SW 1271 (cell line): ENCODE results near the gene PRR23E.

Experiments
- DNase-seq, 2 experiments: peaks; one replicate each; lab custom pipeline; 2025; lab: John Stamatoyannopoulos, UW

PRR23E gene, protein sequence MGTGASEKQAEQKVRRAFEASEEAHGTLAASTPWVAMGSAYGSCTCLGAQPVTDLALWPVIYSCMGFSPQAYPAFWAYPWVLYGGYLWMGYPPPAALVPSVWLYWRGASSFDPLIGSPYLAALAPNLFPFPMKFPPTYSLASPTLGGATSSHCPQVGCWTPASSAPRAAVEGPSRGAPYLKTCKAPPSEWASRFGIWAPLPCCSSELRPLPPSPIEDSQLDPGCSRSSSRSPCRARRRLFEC

DNA sequence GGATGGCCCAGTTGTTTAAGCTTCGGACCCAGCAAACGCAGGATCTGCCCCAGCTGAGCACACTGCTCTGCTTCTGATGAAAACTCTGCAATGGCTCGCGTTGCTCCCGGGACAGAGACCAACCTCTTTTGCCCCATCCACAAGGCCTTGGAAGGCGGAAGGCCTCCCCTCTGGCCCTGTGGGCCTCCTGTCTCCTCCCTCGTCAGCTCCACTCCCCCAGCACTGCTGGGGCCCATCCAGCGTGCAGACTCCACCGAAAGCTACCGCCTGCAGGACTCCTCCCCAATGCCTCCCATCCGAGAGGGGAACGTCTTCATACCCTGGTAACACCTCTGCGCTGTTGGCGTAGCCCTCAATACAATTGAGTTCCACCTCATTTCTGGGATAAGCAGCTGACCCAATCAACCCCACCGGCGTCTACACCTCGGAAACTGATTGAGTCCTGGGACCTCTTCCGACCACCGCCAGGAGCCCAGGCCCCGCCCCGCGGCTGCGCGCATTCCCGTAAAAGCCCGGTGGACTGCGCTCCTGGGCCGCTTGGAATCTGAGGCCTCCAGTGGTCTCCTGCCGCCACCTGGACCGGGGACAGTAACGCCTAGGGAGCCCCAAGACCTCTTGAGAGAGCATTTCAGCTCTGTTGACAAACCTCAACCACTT is at the start of gene PRR23E:
PRR23E (plus strand) TSS at position 556 of the 657 bp plus-strand sequence. CDS start 3,555 bp downstream, outside the sequence.
- DNase-seq, result no peak

DNA sequence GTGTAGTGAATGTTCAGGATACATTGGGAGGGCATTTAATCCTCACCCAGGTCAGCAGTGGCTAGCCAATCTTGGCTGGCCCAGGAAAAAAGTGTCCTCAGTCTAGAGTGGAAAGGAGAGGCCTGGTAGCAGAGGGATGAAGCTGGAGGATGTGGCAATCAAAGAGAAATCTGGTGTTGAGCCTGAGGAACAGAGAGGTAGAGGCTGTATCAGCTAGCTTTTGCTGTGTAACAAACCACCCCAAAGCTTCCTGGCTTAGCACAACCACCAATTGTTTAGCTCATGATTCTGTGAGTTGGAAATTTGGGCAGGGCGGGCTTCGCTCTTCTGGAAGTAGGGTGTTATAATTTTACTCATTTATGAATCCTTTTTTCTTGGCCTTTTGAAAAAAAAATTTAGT is 49.8 kb upstream of the PRR23E start:
- no peak for DNase-seq

DNA sequence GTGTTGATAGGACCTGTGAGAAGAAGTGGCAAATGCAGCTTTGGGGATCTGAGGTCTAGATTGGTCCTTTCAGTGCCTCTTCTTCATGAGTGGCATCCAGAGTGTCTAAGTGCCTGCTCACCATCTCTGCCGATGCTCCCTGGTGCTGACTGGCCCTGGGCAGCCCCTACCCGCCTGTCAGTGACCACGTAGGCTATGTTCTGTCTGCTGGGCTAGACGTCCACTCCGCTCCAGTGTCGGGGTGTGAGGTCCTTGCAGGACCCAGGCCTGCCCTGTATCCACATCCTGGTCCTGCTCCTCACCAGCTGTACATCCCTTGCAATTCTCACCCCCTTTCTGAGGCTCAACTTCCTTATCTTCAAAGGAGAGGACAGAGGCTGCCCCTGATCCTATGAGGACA is 48.3 kb upstream of the PRR23E start:
- DNase-seq, result no peak

DNA sequence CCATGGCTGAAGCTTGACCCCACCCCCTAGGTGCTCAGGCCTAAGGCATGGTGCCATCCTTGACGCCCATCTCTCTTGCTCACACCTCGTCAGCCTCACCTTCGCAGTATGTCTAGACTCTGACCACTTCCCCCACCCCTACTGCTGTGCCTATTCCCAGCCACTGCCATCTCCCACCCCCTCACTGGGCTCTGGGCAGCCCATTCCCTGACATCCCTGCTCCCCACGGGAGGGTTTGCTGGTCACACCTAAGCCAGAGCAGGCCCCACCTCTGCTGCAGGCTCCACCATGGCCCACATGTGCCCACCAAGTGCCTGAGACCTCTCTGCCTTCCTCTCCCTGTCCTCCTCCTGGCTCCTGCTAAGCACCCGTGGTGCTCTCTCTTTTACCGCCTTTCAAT is 47.7 kb upstream of the PRR23E start:
- no peak for DNase-seq

DNA sequence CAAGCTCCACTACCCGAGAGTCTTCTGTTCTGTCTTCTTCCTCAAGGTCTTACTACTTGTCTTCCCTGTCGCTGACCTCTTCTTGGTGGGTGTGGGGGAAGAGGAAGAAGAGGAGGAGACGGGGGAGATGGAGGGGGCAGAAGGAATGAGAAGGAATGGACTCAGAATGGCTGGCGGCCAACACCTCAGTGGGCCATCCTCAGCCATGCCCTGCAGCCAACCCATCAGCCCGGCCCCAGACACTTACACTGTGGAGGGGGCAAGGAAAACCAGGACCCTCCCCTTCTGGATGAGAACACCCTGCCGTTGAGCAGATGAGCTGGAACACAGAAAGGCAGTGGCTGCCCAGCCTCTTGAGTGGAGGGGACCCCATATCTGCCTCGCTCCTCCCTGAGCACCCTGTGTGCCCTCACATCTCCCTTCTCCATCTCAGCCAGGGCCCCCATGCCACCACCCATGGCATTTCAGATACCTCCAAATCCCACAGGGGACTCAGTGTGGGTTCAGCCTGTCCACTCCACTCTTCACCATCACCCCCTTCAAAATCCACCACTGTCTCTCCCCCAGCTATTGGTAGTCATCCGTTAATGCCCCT is 45.5 kb upstream of the PRR23E start:
- DNase-seq, result no peak

DNA sequence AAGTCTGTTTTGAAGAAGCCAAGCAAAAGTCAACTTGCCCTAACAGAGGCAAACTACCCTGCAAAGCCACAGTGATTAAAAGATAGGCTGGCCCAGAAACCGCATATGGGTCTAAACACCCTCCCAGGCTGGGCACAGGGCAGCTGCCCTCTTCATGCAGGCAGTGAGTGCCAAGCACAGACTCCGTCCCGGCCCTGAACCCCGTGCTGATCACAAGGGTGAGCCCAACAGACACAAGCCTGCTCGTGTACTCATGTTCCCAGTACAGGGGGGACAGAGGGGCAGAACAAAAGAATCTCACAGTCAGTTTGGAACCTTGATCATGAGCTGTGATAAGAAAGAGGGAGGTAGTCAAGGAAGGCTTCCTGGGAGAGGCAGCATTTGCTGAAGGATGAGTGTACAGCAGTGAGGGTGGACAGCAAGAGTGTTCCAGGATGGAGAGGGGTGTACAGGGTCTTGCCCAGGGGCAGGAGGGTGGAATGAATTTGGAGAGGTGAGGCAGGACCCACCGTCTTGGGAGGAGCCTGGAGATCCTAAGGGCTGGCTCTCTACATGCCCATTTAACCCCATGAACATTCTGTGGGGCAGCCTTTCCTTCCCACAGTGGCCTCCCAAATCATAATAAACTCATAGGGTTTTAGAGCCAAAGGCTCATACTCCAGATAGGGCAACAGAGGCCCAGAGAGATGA is 43.2 kb upstream of the PRR23E start:
- DNase-seq, result no peak

DNA sequence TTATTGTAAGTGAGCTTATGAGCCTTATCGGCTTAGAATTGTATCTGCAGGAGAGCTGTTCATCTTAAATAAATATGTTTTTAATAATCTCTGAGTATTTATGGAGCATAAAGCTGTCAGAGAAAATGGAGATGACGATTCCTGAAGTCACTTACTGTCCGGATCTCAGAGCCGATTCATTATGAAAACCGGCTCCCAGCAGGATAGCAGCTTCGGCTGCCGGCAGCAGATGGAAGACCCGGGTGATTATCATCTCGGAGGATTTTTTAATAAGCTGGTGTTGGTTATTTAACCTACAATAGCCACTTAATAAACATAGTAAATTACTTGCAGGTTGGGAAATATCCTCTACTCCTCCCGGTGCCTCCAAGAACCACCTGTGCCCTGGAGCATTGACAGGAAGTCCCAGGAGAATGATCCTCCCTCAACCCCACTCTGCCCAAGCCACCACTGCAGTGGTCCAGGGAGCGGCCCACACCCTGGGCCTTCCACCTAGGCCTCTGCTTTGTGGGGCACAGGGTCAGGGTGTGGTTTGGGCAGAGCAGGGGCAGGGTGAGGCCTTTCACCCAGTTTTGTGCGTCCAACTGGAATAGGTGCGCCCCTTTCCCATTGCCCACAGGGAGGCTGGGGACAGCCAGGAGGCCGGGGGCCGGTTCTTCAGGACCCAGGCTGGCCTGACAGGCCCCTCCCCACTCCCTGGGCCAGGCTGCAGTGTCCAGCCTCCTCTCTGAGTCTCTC is 42.2 kb upstream of the PRR23E start:
- DNase-seq, result no peak

DNA sequence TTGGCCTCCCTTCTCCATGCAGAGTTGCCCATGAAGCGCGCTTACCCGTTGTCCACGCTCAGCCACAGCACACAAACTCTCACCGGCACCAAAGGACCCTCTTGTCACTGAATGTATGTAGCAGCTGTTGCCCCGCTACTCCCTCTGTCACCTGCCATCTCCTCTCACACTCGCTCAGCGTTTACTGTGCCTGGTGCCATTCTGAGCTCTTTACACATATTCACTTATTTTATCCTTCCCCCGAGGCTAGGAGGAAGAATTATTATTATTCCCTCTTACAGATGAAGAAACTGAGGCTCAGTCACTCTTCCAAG is 41.7 kb upstream of the PRR23E start:
- no peak for DNase-seq

DNA sequence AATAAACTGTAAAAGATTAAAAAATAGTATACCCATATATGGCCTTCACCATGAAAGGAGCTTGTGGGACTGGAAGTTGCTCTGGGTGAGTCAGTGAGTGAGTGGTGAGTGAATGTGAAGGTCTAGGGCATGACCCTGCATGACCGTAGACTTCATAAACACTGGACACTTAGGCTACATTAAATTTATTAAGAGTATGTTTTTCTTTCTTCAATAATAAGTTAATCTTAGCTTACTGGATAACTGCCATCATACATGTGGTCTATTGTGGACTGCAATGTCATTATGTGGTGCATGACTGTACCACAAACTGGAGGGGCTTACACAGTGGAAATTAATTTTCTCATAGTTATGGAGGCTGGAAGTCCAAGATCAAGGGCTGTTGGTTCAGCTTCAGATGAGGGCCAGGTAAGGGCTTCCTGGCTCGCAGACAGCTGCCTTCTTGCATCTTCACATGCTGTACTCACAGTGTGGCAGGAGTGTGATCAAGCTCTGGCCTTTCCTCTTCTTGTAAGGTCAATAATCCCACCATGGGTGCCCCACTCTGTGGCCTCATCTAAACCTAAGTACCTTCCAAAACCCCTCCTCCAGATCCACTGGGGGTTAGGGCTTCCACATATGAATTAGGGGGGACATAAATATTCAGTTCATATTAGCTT is 40.8 kb upstream of the PRR23E start:
- DNase-seq, result no peak

DNA sequence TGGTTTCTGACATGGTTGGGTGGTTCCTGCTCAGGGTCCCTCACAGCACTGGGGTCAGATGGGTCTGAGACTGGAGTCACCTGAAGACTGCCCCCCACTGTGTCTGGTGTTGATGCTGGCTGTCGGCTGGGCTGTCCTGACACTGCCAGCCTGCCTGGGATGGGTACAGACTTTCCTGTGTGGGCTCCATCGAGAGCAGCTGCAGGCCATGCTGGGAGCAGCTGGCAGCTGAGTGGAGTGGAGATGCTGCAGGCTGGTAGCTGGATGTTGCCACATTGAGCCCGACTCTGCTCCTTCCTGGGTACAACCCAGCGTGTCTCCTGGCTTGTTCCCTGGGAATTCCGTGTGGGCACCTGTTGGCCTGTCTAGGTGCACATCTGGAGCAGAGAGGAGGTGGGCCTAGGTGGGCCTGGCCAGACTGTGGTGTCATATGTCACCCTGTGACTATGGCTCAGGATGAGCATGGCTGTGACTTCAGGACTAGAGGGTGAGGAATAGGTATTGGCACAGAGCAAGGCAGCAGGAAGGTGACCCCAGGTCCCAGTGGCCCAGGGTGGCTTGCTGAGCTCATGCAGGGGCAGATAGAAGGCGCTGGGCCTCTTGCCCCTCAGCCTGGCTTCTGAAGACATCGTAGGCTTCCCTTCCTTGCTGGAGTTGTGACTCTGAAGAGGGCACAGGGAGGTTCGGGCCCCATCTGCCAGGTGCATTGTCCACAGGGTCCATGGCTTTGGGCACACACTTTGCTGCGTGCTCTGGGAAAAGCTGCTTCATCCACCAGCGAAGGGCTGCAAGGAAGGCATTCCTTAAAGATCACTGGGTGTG is 40.0 kb upstream of the PRR23E start:
- DNase-seq, result no peak

DNA sequence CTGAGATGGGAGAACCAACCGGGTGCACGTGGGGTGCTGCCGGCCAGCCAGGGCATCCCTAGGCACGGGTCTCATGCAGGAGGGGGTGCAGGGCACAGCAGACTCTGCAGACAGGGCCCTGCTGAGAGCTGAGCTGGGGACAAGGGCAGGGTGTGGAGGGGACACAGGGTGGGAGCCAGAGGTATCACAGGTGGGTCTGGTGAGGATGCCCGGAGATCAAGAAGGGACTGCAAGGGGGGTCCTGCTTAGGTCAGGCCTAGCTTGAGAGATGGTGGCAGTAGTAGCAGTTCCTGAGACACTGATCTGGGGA is 39.5 kb upstream of the PRR23E start:
- DNase-seq, result no peak

DNA sequence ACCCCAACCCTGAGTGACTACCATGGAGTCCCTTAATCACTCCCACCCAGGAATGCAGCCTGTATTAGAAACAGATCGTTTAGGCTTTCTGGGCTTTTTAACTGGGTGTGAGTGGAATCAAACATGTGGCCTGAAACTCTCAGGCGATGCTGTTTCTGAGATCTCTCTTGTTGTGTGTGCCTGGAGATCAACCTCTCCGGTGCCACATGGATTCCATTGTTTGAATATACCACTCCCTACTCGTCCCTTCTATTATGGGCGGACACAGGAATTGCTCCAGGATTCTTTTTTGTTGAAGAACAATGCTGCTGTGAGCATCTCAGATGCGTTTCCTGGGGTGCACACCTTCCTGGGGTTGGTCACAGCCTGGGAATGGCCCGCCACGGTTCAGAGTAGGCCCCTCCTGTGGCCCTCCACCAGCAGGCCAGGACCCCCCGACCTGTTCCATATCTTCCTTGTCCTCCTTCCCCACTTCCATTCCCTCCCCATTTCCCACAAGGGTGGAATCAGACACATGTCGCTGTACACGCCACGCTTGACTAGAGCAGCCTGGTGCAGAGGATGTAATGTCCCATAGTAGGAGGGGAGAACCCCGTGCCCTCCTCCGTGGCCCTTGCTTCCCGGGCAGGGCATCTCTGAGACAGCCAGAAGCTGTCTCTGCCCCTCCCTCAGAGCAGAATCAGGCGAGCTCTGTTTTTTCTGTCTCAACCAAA is 36.4 kb upstream of the PRR23E start:
- no peak for DNase-seq

DNA sequence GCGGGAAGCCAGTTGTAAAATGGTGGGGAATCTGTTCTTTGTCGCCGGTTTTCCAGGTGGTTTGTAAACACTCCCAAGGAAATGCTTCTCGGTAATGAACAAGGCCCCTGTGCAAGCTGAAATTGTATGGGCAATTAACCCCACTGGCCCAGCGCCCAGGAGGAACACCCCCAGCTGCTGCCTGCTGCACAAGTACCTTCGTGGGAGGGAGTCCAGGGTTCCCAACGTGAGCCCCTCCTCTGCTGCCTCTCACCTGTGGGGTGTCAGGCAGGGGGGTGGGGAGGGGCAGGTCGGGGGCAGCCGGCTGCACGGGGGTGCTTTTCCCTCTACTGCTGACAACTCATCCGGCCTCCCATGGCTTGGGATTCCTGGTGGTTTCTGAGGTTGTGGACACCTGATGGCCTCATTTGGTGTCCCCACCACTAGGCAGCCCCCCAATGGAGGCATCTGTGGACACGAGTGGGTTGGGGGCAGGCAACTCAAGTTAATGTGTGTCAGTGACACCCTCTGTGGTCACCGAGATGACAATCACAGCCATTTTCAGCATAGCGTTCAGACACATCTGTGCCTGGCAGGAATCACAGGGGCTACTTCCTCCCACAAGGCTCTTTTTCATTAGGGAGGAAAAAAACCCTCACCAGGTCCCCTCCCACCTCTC is 35.6 kb upstream of the PRR23E start:
- DNase-seq, result no peak

DNA sequence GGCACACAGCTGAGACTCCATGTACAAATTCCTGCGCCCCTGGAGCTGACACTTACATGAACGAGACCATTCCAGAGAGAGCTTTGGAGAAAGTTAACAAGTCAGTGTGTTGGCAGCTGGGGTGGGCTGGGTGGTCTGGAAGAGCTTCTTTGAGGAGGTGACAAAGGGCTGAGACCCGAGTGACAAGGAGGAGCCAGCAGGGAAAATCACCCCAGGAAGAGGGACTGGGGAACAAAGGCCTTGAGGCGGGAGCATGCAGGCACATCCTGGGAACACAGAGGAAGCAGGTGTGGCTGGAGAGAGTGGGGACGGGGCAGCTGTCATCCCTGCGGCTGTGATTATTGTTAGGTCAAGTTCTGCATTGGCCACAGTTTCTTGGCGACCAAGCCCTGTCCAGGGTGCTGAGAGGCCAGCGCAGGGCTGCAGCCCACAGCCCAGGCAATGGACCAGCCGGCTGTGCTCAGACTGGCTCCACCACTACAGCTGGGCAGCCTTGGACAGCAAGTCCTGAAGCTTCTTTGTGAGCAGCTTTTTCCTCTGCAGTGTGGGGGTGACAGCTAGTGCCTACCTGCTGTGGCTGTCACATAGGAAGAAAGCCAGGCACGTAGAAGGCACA is 34.2 kb upstream of the PRR23E start:
- no peak for DNase-seq

DNA sequence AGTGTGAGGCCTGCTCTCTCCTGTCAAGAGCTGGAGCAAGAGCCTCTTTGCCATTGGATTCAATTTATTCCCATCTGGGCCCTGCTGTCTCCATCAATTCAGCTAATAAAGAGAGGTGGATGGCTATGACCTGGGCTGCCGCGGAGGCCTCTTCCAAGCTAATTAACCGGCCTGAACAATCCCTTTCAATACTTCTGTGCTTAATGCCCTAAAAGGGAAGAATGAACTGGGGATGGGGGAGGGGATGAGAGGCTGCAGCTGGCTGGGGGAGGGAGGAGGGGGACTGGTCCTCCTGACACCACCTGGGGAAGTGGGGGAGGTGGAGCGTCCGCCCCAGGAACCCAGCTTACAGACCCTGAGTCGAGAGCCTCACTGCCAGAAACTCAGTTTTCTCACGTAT is 33.4 kb upstream of the PRR23E start:
- no peak for DNase-seq

DNA sequence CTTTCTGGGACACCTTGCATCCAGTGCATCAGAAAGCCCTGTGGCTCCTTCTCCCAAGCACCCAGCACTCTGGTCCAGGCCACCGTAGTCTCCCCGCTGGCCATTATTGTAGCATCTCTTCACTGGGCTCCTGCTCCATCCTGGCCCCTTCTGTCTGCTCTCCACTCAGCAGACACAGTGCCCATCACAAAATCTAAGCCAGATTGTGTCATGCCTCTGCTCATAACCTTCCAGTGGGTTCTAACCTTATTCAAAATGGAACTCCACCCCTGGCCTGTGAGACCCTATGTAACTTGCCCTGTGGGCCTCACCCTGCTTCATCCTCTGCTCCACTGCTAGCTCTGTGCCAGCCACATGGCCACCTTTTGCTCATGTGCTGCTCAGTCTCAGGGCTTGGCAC is 31.7 kb upstream of the PRR23E start:
- DNase-seq, result no peak

DNA sequence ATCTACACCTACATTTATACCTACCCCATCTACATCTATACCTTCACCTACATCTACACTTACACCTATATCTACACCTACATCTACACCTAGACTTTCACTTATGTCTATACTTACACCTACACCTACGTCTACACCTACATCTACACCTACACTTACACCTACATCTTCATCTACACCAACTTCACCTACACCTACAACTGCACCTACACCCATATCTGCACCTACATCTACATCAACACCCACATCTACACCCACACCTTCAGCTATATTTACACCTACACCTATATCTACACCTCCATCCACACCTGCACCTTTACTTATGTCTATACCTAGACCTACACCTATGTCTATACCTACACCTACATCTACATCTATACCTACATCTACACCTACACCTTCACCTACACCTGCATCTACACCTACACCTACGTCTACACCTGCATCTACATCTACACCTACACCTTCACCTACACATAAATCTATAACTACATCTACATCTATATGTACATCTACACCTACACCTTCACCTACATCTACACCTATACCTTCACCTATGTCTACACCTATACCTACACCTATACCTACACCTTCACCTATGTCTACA is 30.9 kb upstream of the PRR23E start:
- no peak for DNase-seq

DNA sequence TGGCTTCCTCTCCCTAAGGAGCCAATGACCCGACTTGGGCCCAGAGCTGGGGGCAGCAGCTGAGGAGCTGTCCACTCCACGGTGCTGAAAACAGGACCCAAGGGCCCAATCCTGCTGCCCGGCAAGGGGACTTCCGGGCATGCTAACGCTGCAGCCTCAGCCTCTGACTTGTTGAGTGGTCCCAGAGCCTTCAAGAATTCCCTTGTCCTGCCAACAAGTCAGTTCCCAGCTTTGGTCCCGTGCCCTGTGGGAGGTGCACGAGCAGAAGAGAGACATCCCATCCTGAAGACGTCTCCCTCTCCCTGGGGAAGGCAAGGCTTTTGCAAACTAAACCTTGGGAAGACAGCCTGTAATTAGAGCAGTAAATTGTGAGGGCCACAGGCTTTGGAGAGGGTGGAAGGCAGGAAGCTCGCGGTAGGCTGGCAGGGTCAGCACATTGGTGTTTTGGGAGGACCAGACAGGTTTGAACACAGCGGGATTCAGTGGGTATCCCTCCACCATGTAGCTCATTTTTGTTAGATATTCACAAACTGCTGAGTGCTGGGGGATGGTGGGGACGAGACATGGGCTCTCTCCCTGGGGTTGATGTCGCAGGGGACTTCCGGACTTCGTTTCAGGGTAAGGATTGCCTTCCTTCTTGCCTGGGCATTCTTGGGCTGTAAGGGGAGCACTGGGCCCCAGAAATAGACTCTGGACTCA is 29.8 kb upstream of the PRR23E start:
- DNase-seq, result no peak

DNA sequence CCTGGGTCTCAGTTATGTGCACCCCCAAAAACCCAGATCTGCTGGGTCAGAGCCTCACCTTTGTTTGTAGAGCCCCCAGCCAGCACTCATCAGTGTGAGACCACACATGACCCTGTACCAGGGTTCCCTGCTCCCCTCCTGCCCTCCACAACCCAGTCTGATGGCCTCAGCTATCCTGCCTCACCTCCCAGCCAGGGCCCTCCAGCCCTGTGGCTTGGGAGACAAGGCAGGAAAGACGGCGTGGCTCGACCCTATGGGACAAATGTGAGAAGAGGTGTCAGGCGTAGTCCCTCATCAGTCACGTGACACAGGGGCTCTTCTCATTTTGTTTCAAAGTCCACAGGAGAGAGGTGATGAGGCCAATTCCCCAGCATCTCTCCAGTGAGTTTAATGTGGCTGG is 28.3 kb upstream of the PRR23E start:
- no peak for DNase-seq
